ENCODE data around the gene SELENOS.

The SELENOS gene, protein sequence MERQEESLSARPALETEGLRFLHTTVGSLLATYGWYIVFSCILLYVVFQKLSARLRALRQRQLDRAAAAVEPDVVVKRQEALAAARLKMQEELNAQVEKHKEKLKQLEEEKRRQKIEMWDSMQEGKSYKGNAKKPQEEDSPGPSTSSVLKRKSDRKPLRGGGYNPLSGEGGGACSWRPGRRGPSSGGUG

DNA sequence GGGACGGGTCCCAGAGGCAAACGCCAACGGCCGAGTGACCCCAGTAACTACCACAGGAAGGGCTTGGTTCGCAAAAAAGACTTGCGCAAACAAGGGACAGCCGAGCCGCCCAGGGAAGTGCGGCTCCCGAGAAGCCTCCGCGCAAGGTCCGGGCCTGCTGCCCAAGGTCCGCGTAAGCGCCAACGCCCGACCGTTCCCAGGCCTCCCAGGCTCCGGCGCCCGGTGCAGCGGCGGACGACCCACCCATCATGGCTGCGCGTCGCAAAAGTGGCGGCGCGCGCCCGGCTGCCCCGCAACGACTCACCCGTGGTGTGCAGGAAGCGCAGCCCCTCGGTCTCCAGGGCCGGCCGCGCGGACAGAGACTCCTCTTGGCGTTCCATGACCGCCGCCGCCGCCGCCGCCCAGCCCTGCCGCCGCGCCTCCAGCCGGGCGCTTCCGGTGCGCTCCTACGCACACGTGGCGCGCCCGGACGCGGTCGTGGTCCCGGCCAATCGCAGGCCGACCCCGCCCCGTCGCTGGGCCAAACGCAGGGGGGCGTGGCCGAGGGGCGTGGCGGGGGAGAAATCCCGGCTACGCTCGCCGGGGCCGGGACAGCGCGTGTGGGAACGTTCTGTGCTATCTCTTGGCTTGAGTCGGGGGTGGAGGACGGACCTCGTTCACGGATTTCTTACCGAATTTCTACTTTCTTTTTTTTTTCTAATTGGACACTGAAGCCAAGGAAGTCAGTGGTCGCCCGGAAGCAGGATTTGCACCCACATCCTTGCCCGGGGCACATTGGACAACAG is at the start of gene SELENOS:
Gene SELENOS (minus strand): TSS at position 448 of the 785 bp plus-strand sequence. CDS start 68 bp downstream, at position 380.
- peak; percentile 81 for DNase-seq

DNA sequence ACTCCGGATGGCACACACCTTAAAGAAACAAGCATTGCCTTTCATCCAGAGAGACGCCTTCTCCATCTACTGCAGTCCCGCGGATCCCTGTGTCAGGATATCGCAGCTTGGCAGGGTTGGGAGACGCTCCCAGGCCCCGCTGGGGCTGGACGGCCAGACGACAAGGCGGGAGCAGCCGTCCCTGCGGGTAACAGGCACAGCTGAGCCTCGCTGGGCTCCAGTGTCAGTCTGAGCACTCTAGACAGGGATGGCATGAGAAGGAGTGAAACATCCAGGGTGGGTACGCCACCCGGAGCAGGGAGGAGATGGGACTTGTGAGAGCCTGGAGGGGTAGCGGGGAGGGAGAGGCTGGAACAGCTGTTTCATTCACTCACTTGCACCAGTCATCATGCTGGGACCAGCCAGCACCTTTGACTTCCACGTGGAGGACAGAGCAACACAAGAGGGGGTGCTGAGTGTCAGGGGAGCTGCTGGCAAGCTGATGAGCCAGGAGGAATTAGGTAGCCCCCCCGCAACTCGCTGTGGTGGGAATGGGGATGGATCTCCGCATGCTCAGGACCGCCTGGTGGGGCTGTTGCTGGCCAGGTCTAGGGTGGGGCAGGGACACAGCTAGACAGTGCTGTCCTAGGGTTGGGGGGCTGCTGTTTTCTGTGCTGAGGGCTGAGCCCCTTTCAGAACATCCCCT is 49.3 kb upstream of the SELENOS start:
- DNase-seq: no peak

DNA sequence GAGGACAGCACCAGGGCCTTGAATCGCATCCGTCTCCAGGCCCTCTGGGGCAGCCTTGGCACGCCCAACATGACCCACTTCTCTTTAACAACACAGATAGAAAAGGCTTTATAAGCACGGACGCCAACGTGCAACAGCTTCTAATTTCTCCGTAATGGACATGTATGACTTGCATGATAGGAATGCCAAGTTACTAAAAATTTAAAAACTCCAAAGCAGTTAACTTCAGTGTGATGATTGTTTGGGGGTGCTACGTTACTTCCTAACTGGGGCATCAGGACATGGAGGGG is 48.7 kb upstream of the SELENOS start:
- no peak for DNase-seq

DNA sequence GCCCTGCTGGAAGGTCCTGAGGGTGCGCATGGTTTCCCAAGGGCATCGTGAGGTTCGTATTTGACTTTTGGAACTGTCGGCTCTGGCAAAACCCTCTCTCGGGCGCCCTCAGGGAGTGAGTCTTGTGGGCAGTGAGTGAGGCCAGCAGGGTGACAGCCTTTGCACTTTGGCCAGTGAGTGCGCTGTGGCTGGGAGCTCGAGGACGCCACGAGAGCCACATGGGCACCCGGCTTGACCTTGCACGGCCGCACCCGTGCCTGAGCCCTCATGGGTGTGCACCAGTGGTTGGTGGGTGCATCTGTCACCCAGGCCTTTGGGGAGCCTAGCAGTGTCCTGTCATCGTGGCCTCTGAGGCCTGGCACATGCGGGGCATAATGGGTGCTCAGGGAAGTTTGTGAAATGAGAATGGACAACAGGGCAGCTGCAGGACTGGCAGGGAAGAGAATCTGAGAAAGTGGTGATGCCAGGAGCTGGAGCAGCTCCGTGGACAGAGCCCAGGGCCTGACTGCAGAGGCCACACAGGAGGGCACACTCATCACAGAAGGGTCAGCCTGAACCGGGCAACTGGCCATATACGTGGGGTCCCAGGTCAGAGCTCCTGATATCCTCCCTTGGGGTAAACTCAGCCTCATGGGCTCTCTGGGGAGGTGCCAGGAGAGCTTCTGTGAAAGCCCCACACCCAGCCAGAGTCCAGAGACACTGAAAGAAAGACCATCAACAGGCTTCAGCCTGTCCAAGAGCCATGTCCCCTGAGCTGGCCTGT is 48.2 kb upstream of the SELENOS start:
- no peak for DNase-seq

DNA sequence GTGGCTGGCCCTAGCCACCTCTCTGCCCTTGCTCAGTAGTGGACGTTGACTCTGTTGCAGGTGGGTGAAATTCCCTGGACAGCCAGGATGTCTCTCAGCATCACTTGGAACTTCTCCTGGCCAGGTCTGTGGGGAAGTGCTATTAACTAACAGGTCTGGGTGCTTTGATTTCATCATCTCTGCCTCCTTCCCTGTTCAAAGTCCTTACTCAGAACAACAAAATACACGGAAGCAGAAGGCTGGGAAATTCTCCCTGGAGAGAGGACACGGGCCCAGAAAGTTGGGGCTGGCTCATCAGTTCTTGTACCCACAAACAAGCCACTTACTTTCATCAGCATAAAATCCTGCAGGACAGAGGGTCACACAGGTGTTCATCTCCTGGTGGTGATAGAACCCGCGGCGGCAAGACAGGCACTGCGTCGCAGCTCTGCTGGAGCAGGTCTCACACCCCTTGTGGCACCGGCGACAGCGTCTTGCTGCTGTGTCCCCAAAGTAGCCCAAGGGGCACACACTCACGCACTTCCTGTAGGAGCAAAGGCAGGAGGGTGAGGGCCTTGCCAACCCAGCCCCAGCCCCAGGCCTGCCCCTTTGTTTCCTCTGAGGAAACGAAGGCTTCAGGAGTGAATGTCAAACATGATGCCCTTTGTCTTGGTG is 47.4 kb upstream of the SELENOS start:
- no peak for DNase-seq

DNA sequence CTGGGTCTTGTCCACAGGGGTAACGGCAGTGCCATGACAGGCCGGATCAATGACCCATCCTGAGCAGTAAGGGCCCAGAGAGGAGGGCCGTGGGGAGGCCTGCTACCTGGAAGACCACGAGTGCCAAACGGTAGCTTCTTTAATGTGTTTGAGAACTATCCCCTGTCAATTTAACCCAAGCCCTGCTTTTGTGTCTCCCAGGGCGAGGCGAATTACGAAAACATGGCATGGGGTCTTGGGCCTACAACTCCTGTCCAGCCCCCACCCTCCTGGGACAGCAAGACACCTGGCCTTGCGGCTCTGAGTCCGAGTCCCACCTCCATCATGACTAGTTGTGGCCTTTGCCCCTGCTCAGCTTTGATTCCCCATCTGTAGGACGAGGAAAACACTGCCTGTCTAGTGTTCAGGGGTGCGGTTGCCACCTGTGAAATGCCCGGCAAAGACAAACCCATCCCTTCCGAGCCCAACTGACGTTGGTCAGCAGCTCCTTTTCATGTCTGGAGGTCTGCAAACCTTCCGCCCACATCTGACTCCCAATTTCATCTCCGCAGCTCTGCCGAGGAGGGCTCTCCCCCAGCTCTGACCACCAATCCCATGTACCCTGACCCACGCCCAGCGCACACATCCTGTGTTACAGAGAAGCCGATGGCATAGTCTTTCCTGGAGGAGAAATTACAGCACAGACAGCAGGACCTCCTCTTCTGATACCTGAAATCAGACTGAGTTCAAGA is 46.7 kb upstream of the SELENOS start:
- no peak for DNase-seq

DNA sequence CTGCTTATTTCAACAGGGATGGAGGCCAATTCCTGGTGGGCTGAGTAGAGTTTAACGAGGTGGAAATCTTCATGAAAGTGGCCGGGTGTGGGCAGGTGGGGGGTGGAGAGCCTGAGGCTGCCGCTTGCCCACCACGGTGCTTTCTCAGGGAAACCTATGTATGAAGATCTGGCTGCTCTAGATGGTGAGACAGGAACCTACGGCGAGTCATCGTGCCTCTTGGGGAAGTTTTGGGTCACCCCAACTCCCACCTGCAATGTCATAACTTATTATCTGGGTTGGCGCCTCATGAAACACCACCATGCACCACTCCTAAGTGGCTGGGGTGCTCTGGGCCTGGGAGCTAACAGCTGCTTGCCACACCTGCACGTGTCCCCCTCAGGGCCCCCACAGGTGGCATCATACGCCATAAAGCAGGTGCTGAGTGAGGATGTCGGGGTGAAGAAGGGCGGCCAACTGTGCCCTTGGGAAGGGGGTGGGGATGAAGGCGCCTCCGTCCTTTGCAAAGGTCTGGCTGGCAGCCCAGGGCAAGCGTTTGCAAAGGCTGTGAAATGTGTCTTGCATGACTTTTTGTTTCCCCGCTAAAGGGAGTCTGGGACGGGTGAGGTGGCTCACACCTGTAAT is 45.7 kb upstream of the SELENOS start:
- DNase-seq: no peak

DNA sequence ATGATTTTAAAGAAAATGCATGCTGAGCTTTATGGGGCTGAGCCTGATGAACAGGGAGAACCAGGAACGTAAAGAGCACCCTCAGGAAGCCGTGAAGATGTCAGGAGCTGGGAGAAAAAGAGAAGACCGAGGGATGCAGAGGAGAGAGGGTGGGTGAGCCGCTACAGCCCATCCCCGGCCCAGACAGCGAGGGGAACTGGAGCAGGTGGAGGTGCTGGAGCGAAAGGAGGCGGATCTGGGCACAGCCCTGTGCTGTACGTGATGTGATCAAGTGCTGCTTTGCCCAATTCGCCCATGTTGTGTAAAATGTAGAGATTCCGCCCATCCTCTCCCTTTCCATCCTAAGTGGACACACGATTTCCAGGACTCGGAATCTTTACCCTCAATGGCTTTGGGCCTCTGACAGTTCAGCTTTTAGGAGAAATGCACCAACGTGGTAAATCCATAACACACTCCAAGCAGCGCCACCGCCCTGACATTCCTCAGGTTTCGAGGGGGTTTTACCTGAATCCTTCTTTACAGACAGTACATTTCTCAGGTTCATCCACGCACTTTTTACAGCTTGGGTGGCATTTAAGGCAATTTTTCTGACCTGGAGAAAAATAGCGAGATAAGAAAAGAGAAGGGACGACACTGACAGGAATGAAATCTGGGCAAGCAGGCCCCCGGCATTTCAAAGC is 44.9 kb upstream of the SELENOS start:
- DNase-seq: no peak

DNA sequence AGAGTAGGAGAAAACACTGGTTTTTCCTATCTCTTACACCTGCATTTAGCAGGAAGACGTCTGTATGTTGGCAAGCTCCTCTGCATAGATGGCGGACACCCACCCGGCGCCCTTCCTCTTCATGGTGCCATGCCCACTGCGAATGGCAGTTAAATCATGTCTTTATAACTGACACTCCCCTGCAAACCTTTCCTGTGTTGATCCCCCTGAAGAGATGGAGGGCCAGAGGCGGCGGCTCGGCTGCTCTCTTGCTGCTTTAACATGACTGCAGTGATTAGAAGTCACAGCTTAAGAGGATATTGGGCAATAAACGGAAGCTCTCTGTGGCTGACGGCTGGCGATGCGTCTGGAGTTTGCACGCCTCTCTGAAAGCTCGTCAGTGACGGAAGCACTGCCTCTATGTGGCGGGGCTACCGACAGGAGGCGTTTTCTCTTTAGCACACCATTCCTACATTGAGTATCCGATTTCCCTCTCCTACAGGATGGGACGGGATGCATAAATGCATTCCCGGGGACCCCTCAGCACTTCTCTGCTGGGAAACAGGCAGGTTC is 43.3 kb upstream of the SELENOS start:
- peak; percentile 78 for DNase-seq

DNA sequence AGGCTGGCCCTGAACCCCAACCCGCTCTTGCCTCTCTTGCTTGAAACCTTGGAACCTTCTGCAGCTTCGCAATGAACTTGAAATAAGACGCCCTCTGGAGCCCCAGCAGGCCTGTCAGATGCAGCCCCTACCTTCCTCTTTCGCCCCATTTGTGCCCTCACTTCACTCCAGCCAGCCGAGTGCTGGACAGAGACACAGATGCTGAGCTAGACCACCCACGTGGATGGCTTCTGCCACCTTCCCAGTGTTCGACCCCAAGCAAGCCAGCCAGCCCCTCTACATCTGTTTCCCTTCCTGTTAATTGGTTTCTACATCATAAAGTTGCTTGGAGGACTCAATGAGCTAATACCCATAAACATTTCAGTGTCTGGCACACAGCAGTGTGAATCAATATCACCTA is 41.6 kb upstream of the SELENOS start:
- peak; percentile 11 for DNase-seq

DNA sequence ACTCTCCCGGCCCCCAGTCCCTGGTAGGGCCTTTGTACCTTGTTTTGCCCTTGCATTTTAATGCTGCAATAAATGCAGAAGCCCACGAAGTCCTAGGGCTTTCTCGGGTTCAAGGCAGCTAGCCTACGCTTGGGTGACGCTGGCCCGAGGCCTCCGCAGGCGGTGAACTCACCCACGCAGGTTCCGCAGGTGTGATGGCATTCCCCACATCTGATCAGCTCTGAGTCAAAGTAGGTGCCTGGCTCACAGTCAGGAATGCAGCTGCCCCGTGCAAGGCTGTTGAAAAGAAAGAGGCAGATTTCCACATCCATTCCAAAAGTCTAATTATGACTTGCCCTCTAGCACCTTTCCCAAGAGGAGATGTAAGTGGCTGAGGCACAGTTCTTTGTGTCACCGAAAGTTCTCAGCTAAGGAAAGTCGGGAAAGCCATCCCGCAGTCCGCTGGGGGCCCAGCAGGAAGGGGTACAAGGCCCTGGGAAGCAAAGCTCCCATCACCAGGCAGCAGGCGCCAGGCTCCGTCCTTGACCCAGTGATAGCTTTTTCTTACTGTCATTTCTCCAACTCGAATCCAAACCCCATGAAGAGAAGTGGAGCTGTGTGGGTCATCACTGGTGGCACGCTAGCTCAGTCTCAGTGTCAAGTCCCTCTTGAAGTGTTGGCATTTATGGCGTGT is 41.0 kb upstream of the SELENOS start:
- peak; percentile 7 for DNase-seq

DNA sequence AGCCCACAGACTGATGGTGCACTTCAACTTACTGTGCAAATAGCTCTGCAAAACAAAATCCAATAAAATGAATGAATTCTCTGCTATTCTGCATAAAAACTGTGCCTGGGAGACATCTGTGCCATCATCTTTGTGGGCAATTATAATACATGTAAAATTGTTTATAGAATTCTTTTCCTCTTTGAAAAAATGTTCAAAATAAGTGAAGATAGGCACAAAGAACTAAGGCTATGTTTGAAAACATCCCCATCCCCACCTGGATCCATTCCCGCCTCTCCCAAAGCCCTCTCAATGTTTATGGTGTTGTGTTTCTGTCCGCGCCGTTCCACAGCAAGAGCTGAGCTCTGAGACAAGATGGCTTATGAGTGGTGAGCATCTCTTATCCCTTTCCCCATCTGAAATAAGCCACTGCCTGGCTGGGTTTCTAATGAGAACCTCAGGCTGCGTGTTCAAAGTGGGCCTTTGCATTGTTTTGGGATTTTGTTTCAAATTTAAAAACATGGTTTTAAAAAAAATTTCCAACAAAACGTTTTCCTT is 40.1 kb upstream of the SELENOS start:
- peak; percentile 4 for DNase-seq

DNA sequence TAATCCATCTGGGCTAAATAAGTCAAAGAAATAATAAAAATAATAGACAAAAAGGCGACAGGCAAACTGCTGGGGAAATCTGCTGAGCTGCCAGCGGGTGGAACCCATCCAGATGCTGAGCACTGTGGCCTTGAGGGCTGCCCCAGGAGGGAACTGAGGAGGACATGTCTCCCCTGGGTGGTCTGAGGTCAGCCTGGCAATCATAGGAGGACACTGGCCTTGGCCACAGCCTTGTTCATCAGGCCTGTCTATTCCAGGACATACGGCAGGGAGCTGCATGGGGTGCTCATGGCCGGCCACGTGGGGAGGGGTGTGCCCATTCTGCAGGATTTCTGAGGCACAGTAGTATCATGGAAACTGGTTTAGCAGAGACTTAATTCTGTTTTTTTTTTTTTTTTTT is 39.2 kb upstream of the SELENOS start:
- peak; percentile 2 for DNase-seq

DNA sequence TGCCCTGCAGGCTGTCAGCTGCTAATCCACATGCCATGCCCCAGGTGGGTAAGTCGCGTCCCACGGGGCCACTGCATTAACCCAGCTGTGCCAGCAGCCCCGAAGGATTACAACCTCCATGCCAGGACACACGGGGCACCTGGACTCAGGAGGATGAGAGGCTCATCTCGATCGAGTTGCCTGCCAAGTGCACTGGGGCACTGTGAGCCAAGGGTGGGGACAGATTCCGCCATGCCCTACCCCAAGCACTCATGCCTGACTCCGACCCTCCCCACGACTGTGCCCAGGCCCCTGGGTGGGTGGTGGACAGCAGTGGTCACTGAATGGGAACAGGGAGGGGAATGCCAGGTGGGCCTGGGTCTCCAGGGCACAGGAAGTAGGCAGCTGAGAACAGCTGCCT is 38.5 kb upstream of the SELENOS start:
- peak; percentile 10 for DNase-seq

DNA sequence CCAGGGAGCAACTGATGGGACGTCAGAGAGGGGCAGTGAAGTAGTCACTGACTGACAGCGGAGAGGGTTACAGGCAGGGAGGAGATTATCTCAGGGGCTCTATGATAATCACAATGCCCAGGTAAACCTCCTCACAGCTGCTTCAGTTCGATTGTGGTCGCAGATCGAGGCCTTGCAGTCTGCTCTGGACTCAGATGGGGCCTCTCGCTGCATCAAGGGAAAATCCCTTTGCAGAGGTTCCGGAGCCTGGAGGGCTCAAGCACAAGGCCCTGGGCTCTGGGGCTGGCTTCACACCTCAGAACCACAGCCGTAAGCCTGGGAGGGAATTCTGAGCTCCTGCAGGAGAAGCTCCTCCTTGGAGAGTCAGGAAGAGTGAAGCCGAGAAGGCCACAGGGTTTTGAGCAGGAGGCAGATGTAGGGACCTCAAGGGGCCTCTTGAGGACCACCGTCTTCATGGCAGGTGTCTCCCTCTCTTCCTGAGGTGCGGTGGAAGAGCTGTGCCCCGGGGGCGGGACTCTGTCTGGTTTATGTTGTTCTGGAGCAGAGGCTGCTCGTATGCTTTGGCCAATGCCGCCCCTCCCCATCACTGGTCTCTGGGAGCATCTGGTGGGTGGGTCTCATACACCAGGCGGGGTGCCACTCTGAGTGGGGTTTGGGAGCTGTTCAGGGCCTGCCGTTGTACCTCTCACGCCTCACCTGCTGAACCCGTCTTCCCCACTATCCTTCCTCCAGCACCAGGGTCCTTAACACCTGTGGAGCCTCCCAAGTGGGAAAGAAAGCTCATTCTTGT is 37.2 kb upstream of the SELENOS start:
- no peak for DNase-seq

DNA sequence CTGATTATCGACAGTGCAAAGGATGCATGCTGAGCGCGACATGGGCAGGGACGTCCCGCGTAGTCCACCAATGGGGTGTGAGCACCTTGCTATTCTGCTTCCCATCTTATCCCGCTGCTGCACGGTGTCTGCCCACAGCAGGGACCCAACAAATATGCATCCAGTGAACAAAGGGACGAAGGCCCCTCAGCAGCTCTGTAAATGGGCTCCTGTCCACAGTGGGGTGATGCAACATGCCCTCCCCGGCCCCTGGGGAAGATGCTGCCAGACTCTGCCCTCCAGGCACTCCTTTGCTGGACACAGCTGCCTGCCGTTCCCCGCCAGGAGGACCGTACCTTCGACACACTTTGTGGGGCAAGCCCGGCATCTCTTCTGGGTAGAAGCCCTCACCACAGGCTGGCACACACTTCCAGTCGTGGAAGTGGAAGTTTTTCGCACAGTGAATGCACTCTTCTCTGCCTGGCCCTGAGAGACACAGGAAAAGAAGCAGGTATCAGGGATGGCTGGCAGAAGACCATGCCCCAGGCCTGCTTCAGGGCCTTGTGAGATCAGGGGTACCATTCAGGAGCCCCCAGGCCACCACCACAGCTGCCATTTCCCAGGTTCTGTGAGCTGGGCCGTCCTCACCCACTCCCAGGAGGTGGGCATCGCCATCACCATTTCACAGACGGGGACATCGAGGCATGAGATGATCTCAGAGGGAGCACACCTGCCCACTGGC is 35.9 kb upstream of the SELENOS start:
- DNase-seq: no peak

DNA sequence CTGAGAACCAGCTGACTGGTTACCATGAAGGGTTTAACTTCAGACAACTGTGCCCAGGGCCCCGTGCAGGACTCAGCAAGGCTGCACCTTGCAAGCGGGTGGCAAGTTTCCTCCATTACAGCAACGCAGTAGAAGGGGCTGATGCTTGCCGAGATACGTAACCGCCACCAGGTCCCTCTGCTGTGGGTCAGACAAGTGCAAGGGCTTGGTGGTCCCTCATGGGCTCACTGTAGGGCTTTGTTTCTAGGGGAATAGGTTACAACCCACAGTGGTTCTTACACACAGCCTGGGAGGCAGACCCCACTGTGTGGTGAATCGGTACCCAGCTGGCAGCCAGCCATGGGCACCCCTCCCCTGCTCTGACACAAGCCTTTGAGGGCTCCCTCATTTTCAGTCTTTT is 33.2 kb upstream of the SELENOS start:
- DNase-seq: no peak

DNA sequence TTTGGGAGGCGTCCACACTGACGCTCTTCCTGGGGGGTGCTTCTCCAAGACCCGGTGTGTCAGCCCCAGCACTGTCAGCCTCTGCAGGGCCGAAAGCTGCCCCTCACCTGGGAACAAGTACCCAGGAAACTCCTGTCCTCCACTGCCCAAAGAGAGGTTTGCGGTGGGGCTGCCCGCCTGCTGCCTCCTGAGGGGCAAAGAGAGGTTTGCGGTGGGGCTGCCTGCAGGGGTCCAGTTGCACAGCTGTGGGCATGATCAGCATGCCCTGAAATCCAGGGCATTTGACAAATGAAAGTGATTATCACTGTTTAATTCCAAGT is 32.8 kb upstream of the SELENOS start:
- DNase-seq: no peak
